Heart right ventricle (tissue), 16 donors: ENCODE measurements around the gene NOTCH2. TPM values are rescaled to one million over a fixed set of nuclear protein-coding genes. Genes with fewer than 3 reads are reported as not detected.

ENCODE experiments used
- ATAC-seq, 8 donors: fragments of 200-7000 bp; cut with Tn5 transposase; one replicate each; pipeline ENCODE4 v1.9.1; 2020; ENCODE audit warnings: mild to moderate bottlenecking in 8 of 8, moderate library complexity in 8 of 8, moderate number of reproducible peaks in 1 of 8
- DNase-seq, 2 donors: peaks; one replicate each; pipeline ENCODE4 v3.0.0-alpha.2; 2020
- H3K27ac ChIP-seq, 10 donors: fragments of 200-600 bp; sonication (generic) in 2 of 10; one replicate each; pipeline versions ENCODE4 v1.5.0 to v1.8.0; 2020 to 2022; ENCODE audit warnings: mild to moderate bottlenecking in 3 of 10
- H3K27me3 ChIP-seq, 7 donors: fragments of 200-600 bp; one replicate each; pipeline ENCODE4 v1.8.0; 2021 to 2022; ENCODE audit warnings: mild to moderate bottlenecking in 2 of 7
- H3K36me3 ChIP-seq, 9 donors: fragments of 200-600 bp; sonication (generic) in 1 of 9; one replicate each; pipeline versions ENCODE4 v1.5.0 to v1.8.0; 2020 to 2022; ENCODE audit warnings: mild to moderate bottlenecking in 2 of 9
- H3K4me1 ChIP-seq, 9 donors: fragments of 200-600 bp; sonication (generic) in 1 of 9; one replicate each; pipeline versions ENCODE4 v1.5.0 to v1.8.0; 2020 to 2022; ENCODE audit warnings: mild to moderate bottlenecking in 4 of 9
- H3K4me3 ChIP-seq, 10 donors: fragments of 200-600 bp; sonication (generic) in 2 of 10; one replicate each; pipeline versions ENCODE4 v1.5.0 to v1.8.0; 2020 to 2022; ENCODE audit warnings: mild to moderate bottlenecking in 7 of 10, moderate library complexity in 2 of 10
- H3K9me3 ChIP-seq, 11 donors: fragments of 200-600 bp in 10 of 11; sonication (generic) in 2 of 11; one replicate each; pipeline versions ENCODE4 v1.5.0 to v1.8.0; 2013 to 2022; ENCODE audit warnings: mild to moderate bottlenecking in 2 of 11, control low read depth in 1 of 11, moderate library complexity in 1 of 11
- CTCF ChIP-seq, 9 donors: fragments of 200-600 bp; sonication (generic) in 2 of 9; IDR thresholded peaks; one replicate each; pipeline versions ENCODE4 v1.5.0 to v1.8.0; 2021 to 2022; ENCODE audit warnings: antibody characterized with exemption in 9 of 9, mild to moderate bottlenecking in 5 of 9, moderate library complexity in 1 of 9
- WGBS, 2 donors: extraction: QIAGEN DNeasy Blood & Tissue Kit; methylation state at CpG; one replicate each; pipeline ENCODE4 v1.1.7; 2013; ENCODE audit warnings: inconsistent platforms in 1 of 2; 5-methylcytosine and 5-hydroxymethylcytosine counted together
- intact Hi-C, 10 donors: fragments of 100-400 bp; cut with DNase I; formaldehyde crosslinking; loops; one replicate each; pipeline versions ENCODE4 v1.11.1 to v1.14.2; 2022
- polyA plus RNA-seq, 2 donors: library from polyadenylated mRNA; stranded (reverse); fragments of 200-250 nt; gene quantifications; one replicate each; pipeline ENCODE4 v1.2.3, GENCODE V29; 2013
- total RNA-seq, 10 donors: library from RNA; stranded (reverse); fragmentation: NEBNext Ultra II Directional in 3 of 10; extraction: Animal tissue kit (Norgen Biotek cat#: 25700) in 3 of 10; gene quantifications; one replicate each; pipeline versions ENCODE4 v1.2.1 to v1.2.4, GENCODE V29; 2021 to 2023
- donor health status: Arrhythmogenic right ventricular cardiomyopathy.
- donor health status: ischemic (EF 13 %, LVEDD 7.1; RV severe dilation, severe dysfunction).
- donor health status: healthy with polysubstance abuse.
- donor health status: DM: no; HTN: yes; CAD: no.
- donor health status: DM: no; HTN: no; CAD: no.
- donor health status: ischemic (EF 25% LVEDD 6.9; RV normal size, moderate dysfunction).
- donor health status: ischemic (EF 25% LVEDD 5.7; RV mildly dilated, moderate dysfunction).
- donor health status: healthy.
- donor health status: DM: yes; HTN: yes; CAD: no.
- donor health status: Ischemic cardiomyopathy.
- donor health status: ischemic (EF 35%, LVEDD 5.7; RV mildly dilated, moderate dysfunction).
- donor health status: nonischemic (EF 11% LVEDD 7.7; RV severe dilation, severe dysfunction).
- donor health status: DM: yes; HTN: yes; CAD: no.
- donor health status: PGD.
- donor health status: ischemic (EF 29% LVEDD 5.4; RV normal size, mild dysfunction).
- donor health status: nonischemic (EF 23%, LVEDD 6.1; RV moderate dilation, normal function).

NOTCH2 gene
- total and polyA plus RNA-seq, 12 donors, result 4.1 to 39.1 (median 23.8) TPM

- H3K27me3 ChIP-seq, result no peaks in the 10 kb centered on the region
- 93 to 98% methylated on average over 1 of the region's 1 CpG for WGBS, 2 donors
- peaks cover 6 to 52% (median 33%) of the 10 kb centered on the region in 9 donors for H3K4me1 ChIP-seq
- no peaks in the 10 kb centered on the region for H3K9me3 ChIP-seq
- DNase-seq (peak; percentile 39 to 42), ATAC-seq (peak in 1 of 8 donors; percentile 48)
- no peak overlapping the region for H3K27ac ChIP-seq
- no peak overlapping the region for H3K4me3 ChIP-seq
- peaks cover 0 to 81% (median 7%) of the 10 kb centered on the region in 9 donors for H3K36me3 ChIP-seq
- intact Hi-C loops, result no loop called here
- peak; percentile 18 to 78 (median 61) for TF ChIP-seq CTCF (IDR thresholded peaks at IDR 0.05)
These were observed 101.4 kb downstream of the NOTCH2 start for GRCh38 chr1:119968068-119968492.

- H3K4me1 ChIP-seq, result peaks cover 6 to 57% (median 28%) of the 10 kb centered on the region in 9 donors
- peaks cover 0 to 95% (median 7%) of the 10 kb centered on the region in 9 donors for H3K36me3 ChIP-seq
- ATAC-seq, result peak in 3 of 8 donors; percentile 26 to 47 (median 29)
- no peak for DNase-seq
- no peak overlapping the region for H3K4me3 ChIP-seq
- WGBS, 2 donors, result 63 to 65% methylated on average over 2 of the region's 2 CpGs
- no peaks in the 10 kb centered on the region for H3K9me3 ChIP-seq
- intact Hi-C loops, result no loop called here
- no peaks in the 10 kb centered on the region for H3K27me3 ChIP-seq
- TF ChIP-seq CTCF (IDR thresholded peaks at IDR 0.05), result no peak
- H3K27ac ChIP-seq, result peak overlapping the region in 7 of 10 donors; percentile 41 to 74 (median 63)
These were observed 102.8 kb downstream of the NOTCH2 start for GRCh38 chr1:119966681-119967080.

- TF ChIP-seq CTCF (IDR thresholded peaks at IDR 0.05), result no peak
- Histone ChIP-seq H3K9me3 (no peaks in the 10 kb centered on the region), H3K4me1 (peaks cover 6 to 59% (median 28%) of the 10 kb centered on the region in 9 donors), H3K27ac (peak overlapping the region in 8 of 10 donors; percentile 24 to 74 (median 62)), H3K4me3 (no peak overlapping the region), H3K27me3 (no peaks in the 10 kb centered on the region), H3K36me3 (peaks cover 0 to 94% (median 7%) of the 10 kb centered on the region in 9 donors)
- 18 to 33% methylated on average over 4 of the region's 4 CpGs for WGBS, 2 donors
- DNase-seq (peak in 1 of 2 donors; percentile 20), ATAC-seq (peak; percentile 48 to 87 (median 78))
- intact Hi-C loops, result no loop called here
These were observed 103.4 kb downstream of the NOTCH2 start for GRCh38 chr1:119966020-119966419.

GRCh38 chr1:119964673-119965363, 104.6 kb downstream of the NOTCH2 start:
- DNase-seq (peak in 1 of 2 donors; percentile 27), ATAC-seq (peak in 7 of 8 donors; percentile 38 to 63 (median 56))
- H3K4me1 ChIP-seq, result peaks cover 6 to 59% (median 28%) of the 10 kb centered on the region in 9 donors
- H3K4me3 ChIP-seq, result no peak overlapping the region
- intact Hi-C loops, result no loop called here
- no peaks in the 10 kb centered on the region for H3K9me3 ChIP-seq
- peaks cover 0 to 90% (median 7%) of the 10 kb centered on the region in 9 donors for H3K36me3 ChIP-seq
- H3K27ac ChIP-seq, result peak overlapping the region in 7 of 10 donors; percentile 41 to 74 (median 63)
- TF ChIP-seq CTCF (IDR thresholded peaks at IDR 0.05), result no peak
- 54 to 70% methylated on average over 1 of the region's 1 CpG for WGBS, 2 donors
- no peaks in the 10 kb centered on the region for H3K27me3 ChIP-seq
